ENCODE results near the gene ATG2A. TPM values are rescaled to one million over a fixed set of nuclear protein-coding genes. Genes with fewer than 3 reads are reported as not detected.

ATG2A gene
- polyA plus RNA-seq, 1 donor (not counting 4 experiments of a cell fraction or from before 2014, with no cell fraction given) = 2.4 TPM

DNA sequence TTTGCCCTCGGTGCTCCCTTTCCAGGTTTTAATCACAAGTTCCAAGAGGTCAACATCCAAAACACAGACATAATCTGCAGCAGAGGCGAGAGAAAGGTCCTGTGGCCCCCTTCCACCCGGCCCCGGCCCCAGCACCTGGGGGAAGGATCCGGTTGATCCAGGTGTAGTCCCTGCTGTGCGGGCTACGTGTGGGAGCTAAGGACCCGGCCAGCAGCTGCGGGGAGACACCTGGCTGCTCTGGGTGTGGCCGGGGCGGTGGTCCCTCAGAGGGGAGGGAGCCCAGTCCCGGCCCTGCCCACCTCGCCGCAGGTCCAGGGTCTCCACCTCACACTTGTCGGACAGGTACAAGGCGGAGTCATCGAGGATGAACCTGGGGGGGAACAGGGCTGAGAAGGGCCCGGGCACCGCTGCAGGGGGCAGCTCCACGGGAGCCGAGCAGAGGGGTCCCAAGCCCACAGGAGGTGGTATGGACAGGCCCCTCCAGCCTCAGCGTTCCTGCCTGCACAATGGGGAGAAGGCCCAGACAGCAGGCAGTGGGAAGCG, 13.6 kb downstream of the ATG2A start:
- Histone ChIP-seq H3K79me2 (ENCODE audit: control insufficient read depth, insufficient read depth, low read length) (no peaks in the 10 kb centered on the region), H3K27ac (ENCODE audit: control insufficient read depth, insufficient read depth, low read length) (no peak overlapping the region), H3K4me1 (ENCODE audit: control insufficient read depth, extremely low read depth, insufficient read depth, low read length) (peaks cover 10% of the 10 kb centered on the region), H3K36me3 (ENCODE audit: control insufficient read depth in 2 of 2, extremely low read depth in 1 of 2, insufficient read depth in 2 of 2, low read length in 2 of 2) (peaks cover 18 to 34% of the 10 kb centered on the region in 2 experiments), H3K4me3 (ENCODE audit: control insufficient read depth in 2 of 3, extremely low read depth in 1 of 3, insufficient read depth in 2 of 3, low read depth in 1 of 3, low read length in 3 of 3) (no peak overlapping the region), H3K9ac (ENCODE audit: control insufficient read depth, extremely low read depth, insufficient read depth, low read length) (no peak overlapping the region), H3K9me3 (ENCODE audit: control insufficient read depth, low read depth, low read length) (no peaks in the 10 kb centered on the region), H3K4me2 (ENCODE audit: control insufficient read depth, extremely low read depth, insufficient read depth, low read depth, low read length) (no peak overlapping the region), H2AFZ (ENCODE audit: control insufficient read depth, low read length) (no peak overlapping the region), H3K9me1 (ENCODE audit: control insufficient read depth, extremely low read depth, insufficient read depth, low read length) (no peaks in the 10 kb centered on the region), H4K20me1 (ENCODE audit: control insufficient read depth, extremely low read depth, insufficient read depth, low read length) (no peaks in the 10 kb centered on the region), H3K27me3 (ENCODE audit: control insufficient read depth, extremely low read depth, insufficient read depth, low read length) (no peaks in the 10 kb centered on the region)
- dilution Hi-C loops (cut with MboI; ENCODE audit: extremely low pct_ligation_motif_present, low sequenced_read_pairs) = no loop called here
- DNase-seq (ENCODE audit: low read depth, low spot score) (no peak), FAIRE-seq (no peak)
- TF ChIP-seq, protein P1, sequence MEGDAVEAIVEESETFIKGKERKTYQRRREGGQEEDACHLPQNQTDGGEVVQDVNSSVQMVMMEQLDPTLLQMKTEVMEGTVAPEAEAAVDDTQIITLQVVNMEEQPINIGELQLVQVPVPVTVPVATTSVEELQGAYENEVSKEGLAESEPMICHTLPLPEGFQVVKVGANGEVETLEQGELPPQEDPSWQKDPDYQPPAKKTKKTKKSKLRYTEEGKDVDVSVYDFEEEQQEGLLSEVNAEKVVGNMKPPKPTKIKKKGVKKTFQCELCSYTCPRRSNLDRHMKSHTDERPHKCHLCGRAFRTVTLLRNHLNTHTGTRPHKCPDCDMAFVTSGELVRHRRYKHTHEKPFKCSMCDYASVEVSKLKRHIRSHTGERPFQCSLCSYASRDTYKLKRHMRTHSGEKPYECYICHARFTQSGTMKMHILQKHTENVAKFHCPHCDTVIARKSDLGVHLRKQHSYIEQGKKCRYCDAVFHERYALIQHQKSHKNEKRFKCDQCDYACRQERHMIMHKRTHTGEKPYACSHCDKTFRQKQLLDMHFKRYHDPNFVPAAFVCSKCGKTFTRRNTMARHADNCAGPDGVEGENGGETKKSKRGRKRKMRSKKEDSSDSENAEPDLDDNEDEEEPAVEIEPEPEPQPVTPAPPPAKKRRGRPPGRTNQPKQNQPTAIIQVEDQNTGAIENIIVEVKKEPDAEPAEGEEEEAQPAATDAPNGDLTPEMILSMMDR (optimal IDR thresholded peaks at IDR 0.05 in 1 of 3, IDR thresholded peaks at IDR 0.05 in 1 of 3, conservative IDR thresholded peaks at IDR 0.05 in 1 of 3; ENCODE audit: extremely low read depth in 1 of 3, insufficient read depth in 2 of 3, low read length in 3 of 3) = no peak
- TF ChIP-seq EZH2 (IDR thresholded peaks at IDR 0.05; ENCODE audit: low read length) = no peak

DNA sequence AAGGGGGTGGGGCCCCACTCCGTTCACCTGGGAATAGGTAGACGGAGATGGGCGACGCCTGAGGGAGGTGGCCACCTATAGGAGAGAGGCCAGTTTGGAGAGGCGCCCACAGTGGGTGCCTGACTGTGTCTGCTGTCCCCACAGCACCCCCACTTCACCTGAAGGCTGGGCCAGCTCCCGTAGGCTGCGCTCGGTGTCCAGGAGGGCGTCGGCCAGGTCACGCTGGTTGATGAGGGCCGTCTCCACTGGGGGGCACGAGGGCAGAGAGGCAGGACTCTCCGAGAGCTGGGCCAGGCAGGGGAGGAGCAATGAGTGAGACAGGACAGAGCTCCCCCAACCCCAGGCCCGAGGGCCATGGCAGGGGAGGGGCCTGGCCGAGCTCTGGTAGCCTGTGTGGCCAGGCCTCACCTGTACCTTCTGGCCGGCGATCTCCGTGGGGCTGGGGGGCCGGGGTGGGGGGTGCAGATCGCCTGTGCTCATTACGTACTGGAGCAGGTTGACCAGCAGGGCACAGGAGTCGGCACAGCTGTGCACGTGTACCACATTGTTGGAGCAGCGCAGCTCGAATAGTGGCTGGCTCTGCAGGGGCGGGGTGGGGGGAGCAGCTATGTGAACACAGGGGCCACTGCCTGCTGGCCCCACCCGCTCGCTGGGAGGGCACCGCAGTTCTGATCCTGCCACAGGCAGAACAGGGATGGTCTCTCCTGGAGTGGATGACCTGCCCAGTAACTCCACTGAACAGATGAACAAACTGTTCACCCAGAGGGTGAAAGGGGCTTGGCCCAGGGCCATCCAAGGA, 14.7 kb downstream of the ATG2A start:
- FAIRE-seq (no peak), DNase-seq (ENCODE audit: low read depth, low spot score) (no peak)
- H3K4me2 ChIP-seq (ENCODE audit: control insufficient read depth, extremely low read depth, insufficient read depth, low read depth, low read length) = no peak overlapping the region
- no peak for TF ChIP-seq EZH2 (IDR thresholded peaks at IDR 0.05; ENCODE audit: low read length)
- TF ChIP-seq, protein P1 (optimal IDR thresholded peaks at IDR 0.05 in 1 of 3, IDR thresholded peaks at IDR 0.05 in 1 of 3, conservative IDR thresholded peaks at IDR 0.05 in 1 of 3; ENCODE audit: extremely low read depth in 1 of 3, insufficient read depth in 2 of 3, low read length in 3 of 3) = no peak
- H3K27me3 ChIP-seq (ENCODE audit: control insufficient read depth, extremely low read depth, insufficient read depth, low read length) = no peaks in the 10 kb centered on the region
- H3K36me3 ChIP-seq (ENCODE audit: control insufficient read depth in 2 of 2, extremely low read depth in 1 of 2, insufficient read depth in 2 of 2, low read length in 2 of 2) = peaks cover 18 to 37% of the 10 kb centered on the region in 2 experiments
- H3K79me2 ChIP-seq (ENCODE audit: control insufficient read depth, insufficient read depth, low read length) = no peaks in the 10 kb centered on the region
- H3K9me3 ChIP-seq (ENCODE audit: control insufficient read depth, low read depth, low read length) = no peaks in the 10 kb centered on the region
- H2AFZ ChIP-seq (ENCODE audit: control insufficient read depth, low read length) = no peak overlapping the region
- no peak overlapping the region for H3K4me3 ChIP-seq (ENCODE audit: control insufficient read depth in 2 of 3, extremely low read depth in 1 of 3, insufficient read depth in 2 of 3, low read depth in 1 of 3, low read length in 3 of 3)
- H3K9me1 ChIP-seq (ENCODE audit: control insufficient read depth, extremely low read depth, insufficient read depth, low read length) = no peaks in the 10 kb centered on the region
- H3K27ac ChIP-seq (ENCODE audit: control insufficient read depth, insufficient read depth, low read length) = no peak overlapping the region
- H3K4me1 ChIP-seq (ENCODE audit: control insufficient read depth, extremely low read depth, insufficient read depth, low read length) = peaks cover 10% of the 10 kb centered on the region
- H4K20me1 ChIP-seq (ENCODE audit: control insufficient read depth, extremely low read depth, insufficient read depth, low read length) = no peaks in the 10 kb centered on the region
- no peak overlapping the region for H3K9ac ChIP-seq (ENCODE audit: control insufficient read depth, extremely low read depth, insufficient read depth, low read length)
- dilution Hi-C loops (cut with MboI; ENCODE audit: extremely low pct_ligation_motif_present, low sequenced_read_pairs) = no loop called here

Measured in keratinocyte (primary cell).